Prostate gland (tissue), 2 donors: ENCODE measurements around the gene OR51D1. TPM values are rescaled to one million over a fixed set of nuclear protein-coding genes. Genes with fewer than 3 reads are reported as not detected.

Experiments
- DNase-seq: peaks from one replicate; pipeline ENCODE4 v3.0.0-alpha.2; 2019; ENCODE audit warnings: low spot score
- H3K27ac ChIP-seq, 2 donors: fragments of 200-600 bp; sonication (generic); 2 replicates each; pipeline ENCODE4 v1.5.1; 2017 to 2019
- H3K27me3 ChIP-seq: fragments of 200-600 bp; sonication (generic); replicated peaks from 2 replicates; pipeline ENCODE4 v1.5.1; 2019; ENCODE audit not compliant: insufficient read depth
- H3K36me3 ChIP-seq, 2 donors: fragments of 200-600 bp; sonication (generic); 1 replicate in 1 of 2; 2 replicates in 1 of 2; pipeline versions ENCODE4 v1.5.1 to v1.8.1; 2017 to 2019
- H3K4me1 ChIP-seq: fragments of 200-600 bp; sonication (generic); replicated peaks from 2 replicates; pipeline ENCODE4 v1.5.1; 2019
- H3K4me3 ChIP-seq, 2 donors: fragments of 200-600 bp; sonication (generic); 2 replicates each; pipeline ENCODE4 v1.5.1; 2017 to 2019
- H3K9me3 ChIP-seq: fragments of 200-600 bp; sonication (generic); 2 replicates; pipeline ENCODE4 v1.5.1; 2017
- CTCF ChIP-seq, 4 experiments: fragments of 200-600 bp in 2 of 4; fragments of 450-650 bp in 2 of 4; sonication (generic) in 2 of 4; IDR thresholded peaks; 1 replicate in 3 of 4; 2 replicates in 1 of 4; pipeline ENCODE4 v1.5.1; 2016 to 2019; ENCODE audit warnings: antibody characterized with exemption in 4 of 4, mild to moderate bottlenecking in 2 of 4, moderate library complexity in 2 of 4
- POLR2A ChIP-seq: fragments of 450-650 bp; IDR thresholded peaks from one replicate; pipeline ENCODE4 v1.6.1; 2016; ENCODE audit warnings: antibody characterized with exemption, mild to moderate bottlenecking
- POLR2AphosphoS5 ChIP-seq: sonication (generic); formaldehyde crosslinking; IDR thresholded peaks from one replicate; pipeline ENCODE4 v1.6.1; 2017; ENCODE audit warnings: antibody characterized with exemption
- WGBS: methylation state at CpG from one replicate; pipeline ENCODE4 v1.1.5; 2018; 5-methylcytosine and 5-hydroxymethylcytosine counted together
- intact Hi-C: fragments of 100-400 bp; cut with DNase I; formaldehyde crosslinking; loops from one replicate; pipeline ENCODE4 v1.14.2; 2022
- total RNA-seq, 2 donors: library from RNA; depleted of rRNA; stranded (reverse); fragments of >200 nt; gene quantifications; one replicate each; pipeline ENCODE4 v1.1.0, GENCODE V29; 2016

Gene OR51D1
- total RNA-seq, 2 donors from 2014 or later, result not detected

GRCh38 chr11:4606231-4607015, 30.9 kb upstream of the OR51D1 start:
- peak; percentile 58 for DNase-seq
- intact Hi-C loops, result loop anchor here (10.0 kb wide), 1 partner anchor 422 kb away; no protein-coding TSS in a partner anchor
- 27% methylated on average over 1 of the region's 1 CpG for WGBS
- H3K4me1 ChIP-seq, result no peaks in the 10 kb centered on the region
- no peaks in the 10 kb centered on the region for H3K27me3 ChIP-seq
- peak overlapping the region in 1 of 2 donors; percentile 68 for H3K4me3 ChIP-seq
- TF ChIP-seq POLR2A (no peak), POLR2AphosphoS5 (peak; percentile 30)
- no peaks in the 10 kb centered on the region for H3K9me3 ChIP-seq
- H3K36me3 ChIP-seq, result peaks cover 3 to 4% of the 10 kb centered on the region in 2 donors
- peak overlapping the region; percentile 3 to 84 for H3K27ac ChIP-seq

GRCh38 chr11:4607096-4607495, 30.2 kb upstream of the OR51D1 start:
- H3K9me3 ChIP-seq, result no peaks in the 10 kb centered on the region
- H3K27ac ChIP-seq, result peak overlapping the region; percentile 83 to 84
- no peaks in the 10 kb centered on the region for H3K4me1 ChIP-seq
- no peaks in the 10 kb centered on the region for H3K27me3 ChIP-seq
- DNase-seq, result no peak
- H3K4me3 ChIP-seq, result peak overlapping the region; percentile 52 to 68
- peaks cover 0 to 4% of the 10 kb centered on the region in 2 donors for H3K36me3 ChIP-seq
- WGBS, result 16% methylated on average over 6 of the region's 6 CpGs
- TF ChIP-seq POLR2AphosphoS5 (no peak), POLR2A (no peak), CTCF (IDR thresholded peaks at IDR 0.05) (no peak)
- intact Hi-C loops, result loop anchor here (10.0 kb wide), 1 partner anchor 422 kb away; no protein-coding TSS in a partner anchor

GRCh38 chr11:4607781-4608666, 29.3 kb upstream of the OR51D1 start, which contains the start of gene TRIM68:
TSS of gene TRIM68 (minus strand) at chr11:4608231. CDS start at chr11:4605504, 2,727 bp downstream.
- TF ChIP-seq CTCF (IDR thresholded peaks at IDR 0.05) (peak in 2 of 4 experiments; percentile 6 to 13), POLR2A (peak; percentile 78), POLR2AphosphoS5 (peak; percentile 86)
- peak; percentile 94 for DNase-seq

GRCh38 chr11:4610258-4610935, 26.9 kb upstream of the OR51D1 start:
- H3K9me3 ChIP-seq, result no peaks in the 10 kb centered on the region
- intact Hi-C loops, result no loop called here
- DNase-seq, result no peak
- H3K4me1 ChIP-seq, result no peaks in the 10 kb centered on the region
- no peaks in the 10 kb centered on the region for H3K27me3 ChIP-seq
- WGBS, result 51% methylated on average over 3 of the region's 3 CpGs
- TF ChIP-seq CTCF (IDR thresholded peaks at IDR 0.05) (no peak), POLR2AphosphoS5 (no peak), POLR2A (no peak)
- no peak overlapping the region for H3K4me3 ChIP-seq
- no peaks in the 10 kb centered on the region for H3K36me3 ChIP-seq
- no peak overlapping the region for H3K27ac ChIP-seq

More at GRCh38 chr11:4607781-4608666, 29.3 kb upstream of the OR51D1 start, which contains the start of gene TRIM68:
- no peaks in the 10 kb centered on the region for H3K4me1 ChIP-seq
- peak within 1 kb of the TSS; percentile 83 to 84 for H3K27ac ChIP-seq
- WGBS, result 5% methylated on average over 30 of the region's 43 CpGs
- H3K27me3 ChIP-seq, result no peaks in the 10 kb centered on the region
- peaks cover 0 to 1% of the 10 kb centered on the region in 2 donors for H3K36me3 ChIP-seq
- intact Hi-C loops, result loop anchor here (10.0 kb wide), 1 partner anchor 423 kb away; no protein-coding TSS in a partner anchor
- no peaks in the 10 kb centered on the region for H3K9me3 ChIP-seq
- peak within 1 kb of the TSS; percentile 52 to 68 for H3K4me3 ChIP-seq

- H3K4me3 ChIP-seq, result no peak overlapping the region
- DNase-seq, result no peak
- H3K27ac ChIP-seq, result no peak overlapping the region
- no peaks in the 10 kb centered on the region for H3K36me3 ChIP-seq
- no peaks in the 10 kb centered on the region for H3K4me1 ChIP-seq
- 90% methylated on average over 2 of the region's 2 CpGs for whole genome bisulfite sequencing
- TF ChIP-seq CTCF (IDR thresholded peaks at IDR 0.05), result no peak
- TF ChIP-seq POLR2AphosphoS5, result no peak
- no peak for TF ChIP-seq POLR2A
- intact Hi-C loops, result no loop called here
- no peaks in the 10 kb centered on the region for H3K9me3 ChIP-seq
- H3K27me3 ChIP-seq, result no peaks in the 10 kb centered on the region
Measured at GRCh38 chr11:4611986-4612385, 25.3 kb upstream of the OR51D1 start.
